ENCODE data around the gene MSL1.

GRCh38 chr17:40179923-40180659 lies 58.3 kb downstream of the MSL1 start:
- no peak for TF ChIP-seq CTCF (IDR thresholded peaks at IDR 0.05)
- TF ChIP-seq POLR2A (IDR thresholded peaks at IDR 0.05), result no peak
- no peak for TF ChIP-seq POLR2AphosphoS5 (IDR thresholded peaks at IDR 0.05)
- no peak for TF ChIP-seq EP300 (IDR thresholded peaks at IDR 0.05)
